Esophagus squamous epithelium (tissue), 5 donors: ENCODE results near the gene SPNS2. TPM values are rescaled to one million over a fixed set of nuclear protein-coding genes. Genes with fewer than 3 reads are reported as not detected.
A peak's percentile ranks its signal among the peaks of the same experiment; 100 is the strongest.

Experiments
- DNase-seq: peaks from one replicate; lab custom pipeline; 2025; lab: John Stamatoyannopoulos, UW
- H3K27ac ChIP-seq, 4 donors: fragments of 200-600 bp; sonication (generic); one replicate each; pipeline ENCODE4 v1.5.1; 2016 to 2019; ENCODE audit warnings: mild to moderate bottlenecking in 1 of 4
- H3K27me3 ChIP-seq, 4 donors: fragments of 200-600 bp; sonication (generic); 1 replicate in 3 of 4; 2 replicates in 1 of 4; pipeline versions ENCODE4 v1.5.1 to v1.6.0; 2017 to 2021; ENCODE audit warnings: antibody characterized with exemption in 1 of 4
- H3K36me3 ChIP-seq, 3 donors: fragments of 200-600 bp; sonication (generic); one replicate each; pipeline ENCODE4 v1.5.1; 2016 to 2019
- H3K4me1 ChIP-seq, 3 donors: fragments of 200-600 bp; sonication (generic); one replicate each; pipeline ENCODE4 v1.5.1; 2017 to 2019
- H3K4me3 ChIP-seq, 4 donors: fragments of 200-600 bp; sonication (generic); 1 replicate in 3 of 4; 2 replicates in 1 of 4; pipeline ENCODE4 v1.5.1; 2016 to 2019; ENCODE audit warnings: mild to moderate bottlenecking in 2 of 4, moderate library complexity in 1 of 4
- H3K9me3 ChIP-seq, 3 donors: fragments of 200-600 bp; sonication (generic); one replicate each; pipeline ENCODE4 v1.5.1; 2016 to 2019
- CTCF ChIP-seq, 6 experiments: fragments of 450-650 bp in 4 of 6; fragments of 200-600 bp in 2 of 6; sonication (generic) in 2 of 6; IDR thresholded peaks; one replicate each; pipeline ENCODE4 v1.5.1; 2016 to 2019; ENCODE audit warnings: antibody characterized with exemption in 6 of 6, mild to moderate bottlenecking in 4 of 6, moderate library complexity in 4 of 6
- POLR2A ChIP-seq, 4 donors: fragments of 450-650 bp; IDR thresholded peaks; one replicate each; pipeline ENCODE4 v1.6.1; 2017; ENCODE audit warnings: antibody characterized with exemption in 4 of 4, mild to moderate bottlenecking in 4 of 4, moderate library complexity in 3 of 4
- WGBS, 2 donors: methylation state at CpG; one replicate each; pipeline ENCODE4 v1.1.5; 2018; 5-methylcytosine and 5-hydroxymethylcytosine counted together
- intact Hi-C: fragments of 100-400 bp; cut with DNase I; formaldehyde crosslinking; loops from one replicate; pipeline ENCODE4 v1.15.0; 2022
- total RNA-seq, 4 donors: library from RNA; depleted of rRNA; stranded (reverse); fragments of >200 nt; gene quantifications; one replicate each; pipeline ENCODE4 v1.1.0, GENCODE V29; 2016
- donor health status: DM: yes; HTN: yes; CAD: no.

The SPNS2 gene
- total RNA-seq, 4 donors from 2014 or later = 36.8 to 66.6 (median 47.6) TPM

GRCh38 chr17:4584101-4584916 lies 85.6 kb downstream of the SPNS2 start, which contains the start of gene SMTNL2:
Gene SMTNL2 (plus strand): TSS chr17:4584529. CDS start chr17:4584606, 77 bp downstream.
- intact Hi-C loops = no loop called here
- H3K27me3 ChIP-seq = peaks cover 0 to 85% (median 11%) of the 10 kb centered on the region in 4 donors
- WGBS, 2 donors = 0% methylated on average over 6 of the region's 100 CpGs; no CpG with 5 or more reads in 1 of the 2 donors
- H3K9me3 ChIP-seq = no peaks in the 10 kb centered on the region
- peak within 1 kb of the TSS; percentile 28 to 69 (median 54) for H3K4me3 ChIP-seq
- H3K27ac ChIP-seq = peak within 1 kb of the TSS; percentile 59 to 87 (median 82)
- H3K4me1 ChIP-seq = peaks cover 6 to 29% (median 12%) of the 10 kb centered on the region in 3 donors
- TF ChIP-seq POLR2A (IDR thresholded peaks at IDR 0.05) (peak in 1 of 4 donors; percentile 48), CTCF (IDR thresholded peaks at IDR 0.05) (no peak)
- H3K36me3 ChIP-seq = no peaks in the 10 kb centered on the region
- DNase-seq = no peak

GRCh38 chr17:4584917-4585637 lies 86.4 kb downstream of the SPNS2 start:
- H3K27ac ChIP-seq = peak overlapping the region; percentile 59 to 87 (median 82)
- no peak for DNase-seq
- H3K9me3 ChIP-seq = no peaks in the 10 kb centered on the region
- peaks cover 0 to 85% (median 11%) of the 10 kb centered on the region in 4 donors for H3K27me3 ChIP-seq
- intact Hi-C loops = no loop called here
- no peaks in the 10 kb centered on the region for H3K36me3 ChIP-seq
- H3K4me3 ChIP-seq = peak overlapping the region; percentile 28 to 69 (median 54)
- WGBS, 2 donors = 20 to 92% methylated on average over 1 to 2 of the region's 57 CpGs
- H3K4me1 ChIP-seq = peaks cover 6 to 22% (median 12%) of the 10 kb centered on the region in 3 donors
- TF ChIP-seq POLR2A (IDR thresholded peaks at IDR 0.05) (no peak), CTCF (IDR thresholded peaks at IDR 0.05) (no peak)

GRCh38 chr17:4585638-4585994 lies 86.9 kb downstream of the SPNS2 start:
- Histone ChIP-seq H3K4me3 (peak overlapping the region in 3 of 4 donors; percentile 50 to 69 (median 57)), H3K36me3 (no peaks in the 10 kb centered on the region), H3K4me1 (peaks cover 6 to 22% (median 12%) of the 10 kb centered on the region in 3 donors), H3K9me3 (no peaks in the 10 kb centered on the region), H3K27ac (peak overlapping the region in 3 of 4 donors; percentile 77 to 87 (median 87)), H3K27me3 (peaks cover 0 to 82% (median 11%) of the 10 kb centered on the region in 4 donors)
- WGBS, 2 donors = no CpG with 5 or more reads among the region's 7 CpGs
- TF ChIP-seq CTCF (IDR thresholded peaks at IDR 0.05) (no peak), POLR2A (IDR thresholded peaks at IDR 0.05) (no peak)
- intact Hi-C loops = no loop called here
- DNase-seq = no peak

- Histone ChIP-seq H3K27ac (peak overlapping the region in 3 of 4 donors; percentile 77 to 87 (median 87)), H3K4me1 (peaks cover 6 to 25% (median 12%) of the 10 kb centered on the region in 3 donors), H3K9me3 (no peaks in the 10 kb centered on the region), H3K27me3 (peaks cover 0 to 86% (median 11%) of the 10 kb centered on the region in 4 donors), H3K4me3 (peak overlapping the region in 1 of 4 donors; percentile 57), H3K36me3 (no peaks in the 10 kb centered on the region)
- WGBS, 2 donors = 86 to 91% methylated on average over 5 to 9 of the region's 9 CpGs
- no peak for DNase-seq
- TF ChIP-seq POLR2A (IDR thresholded peaks at IDR 0.05) = no peak
- no peak for TF ChIP-seq CTCF (IDR thresholded peaks at IDR 0.05)
- intact Hi-C loops = no loop called here
Observed at GRCh38 chr17:4586043-4586442, 87.4 kb downstream of the SPNS2 start.
